Mesenteric fat pad (tissue), 1 donor: Measurements from ENCODE around the gene CTNND2. TPM values are rescaled to one million over a fixed set of nuclear protein-coding genes. Genes with fewer than 3 reads are reported as not detected.

Experiments
- DNase-seq: peaks from one replicate; pipeline ENCODE4 v3.0.0-alpha.2; 2020; ENCODE audit warnings: low spot score
- total RNA-seq: library from RNA; stranded (reverse); fragmentation: NEBNext Ultra II Directional; extraction: Animal tissue kit (Norgen Biotek cat#: 25700); gene quantifications from one replicate; pipeline ENCODE4 v1.2.1, GENCODE V29; 2021
- donor health status: DM: yes; HTN: yes; CAD: no.

Gene CTNND2
- total RNA-seq, 1 donor from 2014 or later: 1.8 TPM

DNA sequence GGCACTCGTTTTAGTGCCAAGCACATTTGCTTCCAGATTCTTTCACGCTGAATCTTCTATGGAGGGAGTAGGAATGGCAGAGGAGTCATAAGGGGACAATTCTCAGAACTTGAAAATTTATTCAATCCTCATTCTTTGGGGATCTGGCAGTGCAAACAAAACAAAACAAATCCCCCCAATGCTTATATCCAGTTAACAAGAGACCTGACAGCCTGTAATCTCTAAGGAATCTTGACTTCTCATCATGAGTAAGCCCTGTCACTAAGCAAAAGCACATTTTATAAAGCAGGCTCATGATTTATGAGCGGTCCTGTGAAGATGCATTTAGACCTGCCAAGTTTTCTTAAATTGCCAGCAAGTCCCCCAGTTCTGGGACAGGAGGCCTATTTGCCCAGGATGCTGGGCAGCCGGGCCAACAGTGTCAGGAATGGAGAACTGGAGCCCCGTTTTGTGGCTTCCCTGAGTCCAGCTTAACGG is 513.9 kb downstream of the CTNND2 start:
- no peak for DNase-seq

DNA sequence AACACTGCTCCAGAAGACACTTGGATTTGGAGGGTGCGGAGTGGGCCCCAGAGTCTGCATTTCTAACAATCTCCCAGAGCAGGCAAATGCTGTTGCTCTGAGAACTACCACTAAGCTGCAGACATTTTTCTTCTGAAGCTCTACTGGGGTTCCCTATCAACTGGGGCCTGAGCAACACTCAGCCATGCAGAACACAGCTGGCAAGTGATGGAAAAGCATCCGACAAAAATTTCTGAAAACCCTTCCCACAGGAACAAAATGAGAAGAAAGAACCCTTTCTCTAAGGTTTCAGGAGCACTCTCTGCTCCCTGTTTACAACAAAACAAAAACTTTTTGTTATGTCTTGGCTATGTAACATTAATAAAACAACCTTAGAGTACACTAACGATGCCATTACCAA is 516.9 kb downstream of the CTNND2 start:
- no peak for DNase-seq

DNA sequence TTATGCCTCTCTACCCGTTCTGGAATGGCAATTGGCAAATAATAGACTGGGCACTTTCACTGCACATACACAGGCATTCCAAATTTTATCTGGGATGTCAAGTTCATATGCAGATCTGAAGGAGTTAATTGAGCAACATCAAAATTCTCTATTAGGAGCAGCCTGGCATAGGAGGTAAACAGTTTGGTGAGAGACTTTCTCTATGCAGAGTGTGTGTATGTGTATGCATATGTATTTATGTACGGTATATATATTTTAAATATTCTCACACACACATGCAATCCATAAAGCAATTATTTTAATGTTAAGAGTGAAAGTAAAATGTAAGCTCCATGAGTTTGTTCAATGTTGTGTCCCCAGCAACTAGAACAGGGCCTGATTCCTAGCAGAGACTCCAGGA is 517.8 kb downstream of the CTNND2 start:
- DNase-seq: no peak

DNA sequence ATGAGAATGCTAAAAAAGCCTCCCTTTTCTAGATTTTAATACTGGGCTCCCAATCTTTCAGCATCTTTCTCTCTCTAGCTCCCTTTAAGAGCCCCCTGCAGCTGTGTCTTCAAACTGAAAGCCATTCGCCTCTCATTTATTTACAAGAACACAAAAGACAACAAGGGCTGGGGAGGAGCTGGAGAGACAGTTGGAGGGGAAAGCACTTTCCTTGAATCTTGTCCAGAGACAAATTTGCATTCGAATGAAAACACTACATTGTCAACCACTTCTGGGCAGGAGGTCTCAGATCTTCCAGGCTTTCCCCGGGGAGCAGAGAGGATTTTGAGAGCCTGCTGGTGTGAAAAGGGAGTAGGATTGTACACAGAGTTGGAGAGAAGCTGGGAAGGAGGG is 518.3 kb downstream of the CTNND2 start:
- DNase-seq: no peak

DNA sequence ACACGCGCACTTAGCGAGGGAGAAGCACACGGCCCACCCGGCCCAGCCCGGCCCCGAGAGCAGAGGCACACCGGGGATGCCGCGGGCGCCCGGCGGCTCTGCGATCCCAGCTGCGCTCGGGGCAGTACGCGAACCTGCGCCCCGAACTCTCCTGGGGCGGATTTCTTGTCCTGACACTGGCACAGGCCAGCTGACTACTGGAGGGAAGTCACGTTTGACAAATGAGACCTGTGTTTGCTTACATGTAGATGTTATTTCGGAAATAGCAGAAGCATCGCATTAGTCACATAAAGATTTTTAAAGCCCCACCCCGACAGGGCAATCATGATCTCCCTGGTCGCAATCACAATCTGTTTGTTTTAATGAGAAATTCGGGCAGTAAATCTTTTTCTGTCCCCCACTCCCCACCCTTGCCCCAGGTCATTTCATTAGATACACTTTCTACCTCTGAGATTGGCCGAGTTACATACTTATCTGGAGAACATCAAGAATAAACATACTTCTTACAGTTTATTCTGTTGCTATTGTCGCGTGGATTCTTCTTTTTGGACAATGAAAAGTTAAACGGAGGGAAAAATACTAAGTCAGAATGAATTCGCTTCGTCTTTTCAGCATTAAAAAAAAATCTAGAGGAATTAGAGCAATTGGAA is 518.9 kb downstream of the CTNND2 start:
- no peak for DNase-seq

DNA sequence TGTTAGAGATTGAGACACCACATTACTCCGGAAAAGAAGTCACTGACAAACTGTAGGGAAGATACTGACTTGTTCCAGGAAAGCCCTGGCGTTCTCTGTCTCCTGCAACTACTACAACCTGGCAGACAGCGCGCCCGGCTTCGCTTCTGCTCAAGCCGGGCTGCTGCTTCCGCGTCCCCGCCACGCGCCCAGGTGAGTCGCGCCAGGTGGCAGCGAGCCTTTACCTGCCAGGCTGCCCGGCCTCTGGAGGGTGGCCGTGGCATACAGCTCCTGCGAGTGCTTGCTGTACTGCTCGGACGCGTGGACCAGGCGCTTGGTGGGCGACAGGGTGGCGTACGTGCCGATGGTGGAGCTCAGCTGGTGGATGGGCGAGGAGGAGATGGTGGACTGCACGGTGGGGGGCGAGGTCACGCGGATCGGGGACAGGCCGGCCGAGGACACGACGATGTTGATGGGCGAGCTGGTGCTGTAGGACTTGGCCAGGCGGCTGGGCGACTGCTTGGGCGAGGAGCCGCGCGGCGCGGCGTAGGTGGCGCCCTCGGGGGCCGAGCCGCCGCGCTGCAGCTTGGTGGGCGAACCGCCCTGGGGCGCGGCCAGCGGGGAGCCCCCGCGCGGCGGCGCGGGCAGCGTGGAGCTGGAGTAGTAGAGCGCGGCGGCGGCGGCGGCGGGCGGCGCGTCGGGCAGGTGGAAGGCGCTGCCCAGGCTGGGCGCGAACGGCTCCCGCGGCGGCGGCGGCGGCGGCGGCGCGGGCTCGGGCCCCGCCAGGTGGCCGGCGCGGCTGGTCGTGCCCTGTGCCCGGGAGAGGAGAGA is 519.6 kb downstream of the CTNND2 start:
- no peak for DNase-seq

DNA sequence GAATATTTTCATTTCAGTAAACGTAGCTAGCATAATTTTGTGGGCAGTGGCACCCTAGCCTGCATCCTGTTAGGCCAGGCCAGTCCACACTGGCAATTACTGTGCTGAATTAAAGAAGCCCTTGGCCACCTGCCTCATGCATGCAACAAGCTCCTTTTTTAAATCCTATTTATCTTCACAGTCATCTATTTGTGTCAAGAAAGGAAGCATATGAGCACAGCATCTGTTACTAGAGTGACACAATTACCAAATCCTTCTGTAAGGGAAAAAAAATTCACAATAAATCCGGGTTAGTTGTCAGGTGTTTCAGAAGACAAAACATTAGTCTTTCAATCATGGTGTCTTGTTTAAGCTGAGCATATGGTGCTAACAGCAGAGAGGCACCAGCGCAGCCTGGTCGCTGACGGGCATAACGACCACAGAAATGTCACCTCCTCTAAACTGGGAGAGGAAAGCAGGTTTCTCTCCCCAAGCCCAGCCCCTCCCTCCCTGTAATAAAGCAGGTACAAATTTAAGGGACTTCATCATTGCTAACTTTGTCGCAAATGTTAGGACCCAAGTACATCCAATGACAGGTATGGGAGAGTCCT is 520.6 kb downstream of the CTNND2 start:
- no peak for DNase-seq

DNA sequence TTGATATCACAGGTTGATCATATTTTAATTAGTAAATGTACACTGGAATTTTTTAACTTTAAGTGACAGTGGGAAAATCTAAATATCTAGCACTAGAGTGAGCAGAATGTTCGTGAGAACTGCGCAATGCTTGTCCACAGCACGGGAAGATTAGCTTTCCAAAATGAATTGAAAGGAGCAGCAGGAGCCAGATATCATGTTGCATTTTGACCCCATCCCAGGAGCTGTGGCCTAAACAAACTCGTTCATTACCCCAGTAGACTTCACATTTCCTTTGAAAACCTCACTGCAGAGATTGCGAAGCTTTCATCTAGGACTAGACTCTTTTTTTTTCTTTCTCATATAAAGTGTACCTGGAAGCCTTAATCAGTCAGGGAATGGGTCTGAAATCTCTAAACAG is 525.8 kb downstream of the CTNND2 start:
- no peak for DNase-seq

DNA sequence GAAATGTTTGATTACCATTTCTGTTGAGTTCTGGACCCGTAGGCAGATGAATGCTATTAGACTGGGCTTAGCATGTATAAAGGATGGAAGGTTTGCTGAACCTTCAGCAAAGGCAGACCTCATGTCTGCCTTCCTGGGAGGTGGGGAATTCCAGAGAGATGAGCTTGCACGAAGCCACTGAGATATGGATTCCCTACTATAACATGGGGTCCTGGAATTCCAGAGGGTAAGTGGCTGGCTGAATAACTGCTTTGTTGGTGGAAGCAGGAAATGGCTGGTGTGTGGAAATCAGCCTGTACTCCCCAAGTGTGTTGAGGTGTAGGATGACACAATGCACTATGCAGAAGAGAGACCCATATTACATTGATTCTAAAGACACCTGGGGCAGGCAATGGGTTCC is 526.4 kb downstream of the CTNND2 start:
- no peak for DNase-seq

DNA sequence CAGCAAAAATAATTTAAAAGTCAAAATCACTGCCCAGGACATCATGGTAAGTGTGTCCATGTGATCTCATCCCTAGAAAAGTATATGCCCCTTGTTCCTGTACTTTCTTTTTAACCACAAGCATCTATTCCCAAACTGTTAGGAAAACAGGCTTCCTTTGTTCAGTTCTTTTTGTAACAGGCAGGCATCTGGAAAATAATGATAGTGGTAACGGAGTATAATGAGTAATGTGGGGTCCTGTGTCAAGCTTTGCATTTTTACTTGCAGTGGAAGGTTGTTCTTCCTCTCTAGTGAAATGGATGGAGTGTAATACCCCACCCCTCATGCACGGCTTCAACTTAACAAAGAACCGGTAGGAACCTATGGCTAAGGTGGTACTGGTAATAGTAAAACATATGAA is 532.1 kb downstream of the CTNND2 start:
- DNase-seq: no peak

DNA sequence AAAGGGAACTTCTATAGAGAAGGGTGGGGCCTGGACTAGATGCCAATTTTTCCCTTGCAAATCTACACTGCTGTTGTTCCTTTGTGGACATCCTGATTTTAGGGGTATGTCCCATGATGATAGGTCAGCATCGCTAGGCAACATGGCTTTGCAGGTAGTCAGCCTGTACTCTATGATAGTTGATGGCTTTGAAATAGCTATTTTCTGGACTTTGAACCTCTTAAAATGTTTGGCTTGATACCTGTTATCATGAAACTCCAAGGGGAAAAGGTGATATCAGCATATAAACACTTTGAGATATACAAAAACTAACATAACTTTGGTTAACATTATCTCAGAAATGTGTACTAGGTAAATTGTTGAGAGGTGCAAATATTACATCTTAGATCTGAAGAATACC is 533.2 kb downstream of the CTNND2 start:
- no peak for DNase-seq

DNA sequence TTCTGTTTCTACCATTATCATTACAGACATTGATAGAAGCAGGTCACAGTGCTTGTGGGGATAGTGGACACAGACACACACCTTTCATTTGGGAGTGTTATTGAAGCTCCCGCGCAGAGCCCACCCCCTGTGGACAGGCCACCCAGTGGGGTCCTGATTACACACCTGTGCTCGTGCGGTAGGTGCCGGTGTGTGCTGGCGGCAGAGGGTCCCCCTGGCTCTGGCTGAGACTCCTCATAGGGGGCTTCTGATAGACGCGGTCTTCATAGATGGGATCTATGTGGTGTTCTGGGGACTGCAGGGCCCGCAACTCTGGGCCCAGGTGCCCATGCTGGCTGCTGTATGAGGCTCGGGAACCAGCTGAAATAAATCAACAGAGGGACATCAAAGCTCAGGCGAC is 539.7 kb downstream of the CTNND2 start:
- DNase-seq: no peak

DNA sequence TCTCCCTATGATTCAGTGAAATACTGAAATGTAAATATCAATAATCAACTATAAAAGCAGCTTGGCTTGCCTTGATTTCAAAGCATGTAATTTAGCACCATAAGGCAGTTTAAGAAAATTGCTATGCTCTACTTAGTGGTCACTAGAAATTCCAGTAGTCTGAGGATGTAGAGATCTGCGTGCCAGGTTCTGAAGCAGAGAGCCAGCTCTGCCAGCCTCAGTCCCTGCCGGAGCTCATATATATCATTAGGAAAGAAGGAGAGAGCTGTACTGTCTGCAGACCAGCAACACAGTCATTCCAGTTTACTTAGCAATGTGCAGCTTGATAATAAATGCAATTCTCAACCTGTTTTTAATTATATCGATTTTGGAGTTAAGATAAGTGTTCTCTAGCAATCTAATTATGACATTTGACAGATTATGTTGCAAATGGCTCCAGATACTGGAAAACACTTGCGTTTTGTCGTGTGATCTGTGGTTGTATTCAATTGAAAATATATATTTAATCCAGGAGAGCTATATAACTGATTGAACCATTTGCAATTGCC is 540.5 kb downstream of the CTNND2 start:
- DNase-seq: no peak

DNA sequence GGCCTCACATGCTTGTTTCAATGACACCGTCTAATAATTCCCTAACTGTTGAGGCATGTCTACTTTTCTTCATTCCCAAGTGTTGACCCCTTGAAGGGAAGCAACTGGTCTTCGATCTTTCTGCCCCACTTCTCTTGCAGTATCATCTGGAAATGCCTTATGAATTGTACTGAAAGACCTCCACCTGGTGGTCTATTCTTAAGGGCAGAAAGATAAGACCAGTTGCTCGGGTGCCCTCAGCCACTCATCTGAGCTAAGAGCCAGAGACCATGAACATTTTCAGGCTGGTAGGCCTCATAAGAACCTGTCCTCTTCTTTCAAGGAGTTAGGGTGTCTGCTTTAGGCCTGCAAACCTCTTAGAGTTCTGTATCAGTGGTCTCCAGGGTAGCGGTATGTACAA is 542.5 kb downstream of the CTNND2 start:
- no peak for DNase-seq

DNA sequence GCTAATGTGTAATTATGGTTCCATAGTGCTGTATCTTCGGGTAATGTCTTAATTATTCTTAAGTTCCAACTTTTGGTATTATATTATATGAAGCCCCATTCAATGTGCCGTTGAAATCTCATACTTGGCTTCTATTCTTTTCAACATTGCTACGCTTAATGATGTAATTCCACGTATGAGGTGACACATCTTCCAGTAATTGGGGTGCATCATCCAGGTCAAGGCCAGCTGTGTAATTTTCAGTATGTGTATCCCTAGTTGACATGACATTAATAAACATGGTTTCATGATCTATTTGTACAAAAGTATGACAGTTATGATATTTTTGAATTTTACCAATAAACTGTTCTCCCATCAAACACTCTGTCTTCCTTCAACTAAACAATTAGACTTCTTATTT is 546.3 kb downstream of the CTNND2 start:
- DNase-seq: no peak

DNA sequence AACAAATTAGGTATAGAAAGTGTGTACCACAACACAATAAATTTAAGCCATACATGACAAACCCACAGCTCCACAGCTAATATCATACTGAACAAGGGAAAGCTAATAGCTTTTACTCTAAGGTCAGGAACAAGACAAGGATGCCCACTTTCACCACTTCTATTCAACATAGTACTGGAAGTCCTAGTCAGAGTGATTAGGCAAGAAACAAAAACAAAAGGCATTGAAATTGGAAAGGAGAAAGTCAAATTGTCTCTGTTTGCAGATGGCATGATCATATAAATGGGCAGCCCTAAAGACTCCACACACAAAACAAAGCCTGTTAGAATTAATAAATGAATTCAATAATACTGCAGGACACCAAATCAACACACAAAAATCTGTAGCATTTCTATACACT is 548.8 kb downstream of the CTNND2 start:
- no peak for DNase-seq

DNA sequence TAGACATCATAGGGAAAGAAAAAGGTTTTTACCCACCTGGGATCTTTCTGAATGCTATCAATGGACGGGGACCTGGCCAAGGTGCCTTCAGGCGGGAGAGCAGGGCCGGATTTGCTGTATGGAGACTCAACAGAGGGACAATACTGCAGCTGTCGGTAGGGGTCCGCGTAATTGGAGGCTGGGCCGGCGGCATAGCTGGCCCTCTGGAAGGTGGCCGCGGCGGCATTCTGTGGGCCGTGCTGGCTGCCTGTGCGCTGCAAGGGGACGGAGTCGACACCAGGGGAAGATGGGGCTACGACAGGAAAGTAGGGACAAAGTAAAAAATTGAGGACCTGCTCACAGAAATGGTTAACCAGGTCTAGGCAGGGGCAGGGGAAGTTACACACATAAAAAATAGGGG is 557.9 kb downstream of the CTNND2 start:
- DNase-seq: no peak

DNA sequence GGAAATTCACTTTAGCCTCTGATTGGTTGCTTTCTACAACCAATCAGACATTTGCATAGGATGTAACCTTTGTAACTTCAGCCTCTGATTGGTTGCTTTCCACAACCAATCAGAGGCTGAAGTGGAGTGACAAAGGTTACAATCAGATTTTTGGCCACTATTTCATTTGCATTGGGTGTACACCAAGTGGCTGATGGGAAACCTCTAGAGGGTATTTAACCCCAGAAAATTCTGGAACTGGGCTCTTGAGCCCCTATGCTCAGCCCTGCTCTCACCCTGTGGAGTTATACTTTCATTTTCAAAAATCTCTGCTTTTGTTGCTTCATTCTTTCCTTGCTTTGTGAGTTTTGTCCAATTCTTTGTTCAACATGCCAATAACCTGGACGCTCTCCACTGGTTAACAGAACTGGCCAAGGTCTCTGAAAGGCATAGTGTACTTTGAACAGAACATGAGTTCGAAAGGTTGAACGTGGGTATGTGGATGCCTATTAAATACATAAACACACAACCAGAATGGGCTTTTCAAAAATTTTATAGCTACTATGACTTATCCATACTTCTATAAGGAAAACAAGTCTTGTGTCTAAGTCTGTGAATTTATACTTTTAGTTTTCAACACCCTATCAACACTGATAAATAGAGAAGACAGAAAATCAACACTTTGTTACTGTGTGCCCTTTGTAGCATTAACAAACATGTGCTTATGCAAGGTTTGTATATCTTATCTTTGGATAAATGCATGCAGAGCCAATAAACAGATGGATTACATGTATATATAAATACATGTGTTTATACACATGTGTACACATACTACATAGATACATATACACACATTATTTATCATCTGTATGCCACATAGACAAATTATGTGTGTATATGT is 568.1 kb downstream of the CTNND2 start:
- no peak for DNase-seq

DNA sequence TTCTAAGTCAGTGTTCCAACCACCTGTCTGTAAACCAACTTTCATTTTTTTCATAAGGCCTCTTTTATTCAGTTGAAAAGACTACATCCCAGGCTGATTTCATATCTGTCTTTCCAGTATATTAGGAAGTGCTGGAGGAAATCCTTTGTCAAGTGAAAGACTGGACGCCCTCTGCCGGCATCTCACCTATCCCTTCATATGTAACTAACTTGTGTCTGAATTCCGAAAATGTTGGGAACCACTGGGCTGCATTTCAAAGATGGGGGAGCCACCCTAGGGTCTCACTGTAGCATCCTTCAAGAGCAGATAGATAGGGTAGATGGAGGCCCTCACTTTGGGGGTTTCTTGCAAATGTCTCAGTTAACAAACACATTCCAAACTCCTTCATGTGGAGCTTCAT is 569.8 kb downstream of the CTNND2 start:
- DNase-seq: no peak

DNA sequence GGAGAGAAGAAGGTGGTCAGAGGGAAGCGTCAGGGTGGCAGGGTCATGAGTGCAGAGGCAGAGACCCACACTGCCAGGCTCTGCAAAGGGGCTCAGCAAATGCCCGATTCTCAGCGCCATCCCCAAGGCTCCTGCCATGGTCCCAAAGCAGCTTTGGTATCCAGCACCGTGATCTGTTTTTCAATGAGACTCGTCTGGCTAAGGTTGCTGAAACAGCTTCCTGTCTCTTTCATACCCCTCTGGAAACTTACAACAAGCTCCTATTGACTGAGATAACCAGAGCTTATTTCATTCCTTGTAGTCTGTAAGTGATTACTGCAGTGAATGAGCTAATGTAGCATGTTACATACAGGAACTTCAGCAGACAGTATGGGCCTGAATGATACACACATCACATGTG is 574.6 kb downstream of the CTNND2 start:
- DNase-seq: no peak
